Activated T-helper 1 cell treated with Interleukin-2 at 50 U/mL for 16 hours (primary cell): Measurements from ENCODE around the gene SINHCAF.

ENCODE experiments used
- DNase-seq: peaks from one replicate; pipeline ENCODE4 v3.0.0-alpha.2; 2020; ENCODE audit warnings: low read depth

The SINHCAF gene

DNA sequence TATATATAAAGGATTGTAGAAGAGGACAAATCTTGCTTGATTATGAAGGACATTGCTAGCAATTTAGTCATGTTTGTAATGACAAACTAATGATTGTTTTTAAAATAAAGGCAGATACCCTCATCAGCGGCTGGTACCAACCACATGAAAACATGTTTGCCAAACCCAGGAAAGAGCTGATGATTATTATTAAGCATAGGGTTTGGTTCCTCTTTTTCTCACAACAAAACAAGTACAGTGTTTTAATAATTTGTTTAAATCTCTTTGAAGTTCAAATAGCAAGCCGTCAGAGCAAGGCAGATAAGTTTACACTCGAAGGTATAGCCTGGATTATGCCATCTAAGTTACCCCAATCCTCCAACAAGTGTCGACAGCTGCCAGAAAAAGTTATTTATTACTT, 5.3 kb upstream of the SINHCAF start:
- no peak for DNase-seq

DNA sequence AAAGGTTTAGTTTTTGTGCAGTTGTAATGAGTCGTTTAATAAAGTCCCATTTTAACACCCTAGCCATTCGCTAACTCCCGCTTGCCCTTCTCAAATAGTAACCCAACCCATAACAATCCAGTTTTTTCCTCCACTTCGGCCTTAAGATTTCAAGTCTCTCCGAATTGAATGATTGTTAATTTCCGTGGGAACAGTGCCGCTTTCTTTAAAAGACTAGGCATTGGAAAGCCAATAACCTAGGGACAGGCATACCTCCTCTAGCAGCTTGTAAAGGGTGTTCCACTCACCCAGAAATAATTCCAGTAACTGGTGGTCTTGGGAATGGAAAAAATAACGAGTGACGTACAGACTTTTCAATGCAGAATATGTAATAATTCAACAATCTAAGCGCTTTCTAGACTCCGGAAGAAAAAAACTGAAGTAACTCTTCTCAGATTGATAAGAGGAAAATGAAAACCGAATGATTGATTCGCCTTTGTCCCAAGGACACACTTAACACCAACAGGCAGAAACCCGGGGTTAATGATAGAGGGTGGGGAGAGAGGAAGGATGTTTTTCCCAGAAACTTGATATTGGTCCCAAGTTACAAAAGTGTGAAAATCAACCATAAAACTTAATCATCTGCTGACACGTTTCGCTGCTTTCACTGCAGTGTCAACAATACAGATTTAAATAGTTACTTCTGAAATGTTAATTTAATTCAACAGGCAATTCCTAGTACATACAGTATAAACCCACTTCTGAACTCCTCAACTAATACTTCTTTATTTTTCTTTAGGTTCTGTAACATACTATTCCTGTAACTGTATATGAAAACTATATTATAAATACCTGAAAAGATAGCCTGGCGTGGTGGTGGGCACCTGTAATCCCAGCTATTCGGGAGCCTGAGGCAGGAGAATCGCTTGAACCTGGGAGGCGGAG, 1.0 kb upstream of the SINHCAF start:
- DNase-seq: no peak

DNA sequence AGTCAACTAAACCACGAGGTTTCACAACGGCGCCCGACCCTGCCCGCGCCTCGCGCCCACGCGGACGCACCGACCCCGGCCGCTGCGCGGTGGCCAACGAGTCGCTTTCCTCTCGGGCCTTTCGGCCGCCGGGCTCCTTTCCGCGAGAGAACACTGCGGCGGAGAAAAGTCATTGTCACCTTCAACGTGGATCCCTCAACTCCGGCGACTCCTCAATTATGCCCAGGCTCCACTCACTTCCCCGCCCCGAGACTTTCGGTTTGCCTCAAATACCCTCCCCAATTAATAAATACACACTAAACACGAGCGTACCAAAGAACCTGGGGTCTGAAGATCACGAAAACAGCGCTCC, 450 bp downstream of the SINHCAF start:
- peak; percentile 1 for DNase-seq

DNA sequence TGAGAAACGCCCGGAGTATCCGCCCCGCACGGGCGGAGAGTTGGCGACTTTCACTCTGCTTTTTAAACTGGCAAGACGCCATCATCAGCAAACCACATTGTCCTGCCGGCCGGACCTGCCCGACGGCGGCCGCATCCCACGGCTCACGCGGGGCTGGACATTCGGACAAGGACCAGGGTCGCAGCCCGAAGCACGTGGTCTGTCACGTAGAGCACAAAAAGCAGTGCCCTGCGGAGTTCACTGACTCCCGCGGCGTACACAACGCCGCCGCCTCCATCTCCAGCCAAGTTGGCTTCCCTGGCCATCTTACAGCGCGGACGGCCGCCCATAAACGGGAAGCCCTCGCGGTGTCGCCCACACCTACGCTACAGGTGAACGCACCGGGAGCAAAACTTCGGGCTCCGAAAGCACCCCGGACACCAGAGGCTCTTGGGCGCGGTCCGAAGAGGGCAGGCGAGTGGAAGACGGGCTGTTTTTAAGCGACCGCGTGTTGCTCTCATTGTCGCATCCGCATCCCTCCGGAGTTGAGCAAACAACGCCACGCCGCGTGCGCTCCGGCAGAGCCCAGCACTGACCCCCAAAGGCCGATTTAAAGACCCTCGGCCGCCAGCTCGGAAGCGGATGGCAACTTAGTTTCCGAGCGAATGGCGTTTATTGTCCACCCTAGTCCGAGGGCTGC, 966 bp downstream of the SINHCAF start:
- DNase-seq: peak; percentile 13

DNA sequence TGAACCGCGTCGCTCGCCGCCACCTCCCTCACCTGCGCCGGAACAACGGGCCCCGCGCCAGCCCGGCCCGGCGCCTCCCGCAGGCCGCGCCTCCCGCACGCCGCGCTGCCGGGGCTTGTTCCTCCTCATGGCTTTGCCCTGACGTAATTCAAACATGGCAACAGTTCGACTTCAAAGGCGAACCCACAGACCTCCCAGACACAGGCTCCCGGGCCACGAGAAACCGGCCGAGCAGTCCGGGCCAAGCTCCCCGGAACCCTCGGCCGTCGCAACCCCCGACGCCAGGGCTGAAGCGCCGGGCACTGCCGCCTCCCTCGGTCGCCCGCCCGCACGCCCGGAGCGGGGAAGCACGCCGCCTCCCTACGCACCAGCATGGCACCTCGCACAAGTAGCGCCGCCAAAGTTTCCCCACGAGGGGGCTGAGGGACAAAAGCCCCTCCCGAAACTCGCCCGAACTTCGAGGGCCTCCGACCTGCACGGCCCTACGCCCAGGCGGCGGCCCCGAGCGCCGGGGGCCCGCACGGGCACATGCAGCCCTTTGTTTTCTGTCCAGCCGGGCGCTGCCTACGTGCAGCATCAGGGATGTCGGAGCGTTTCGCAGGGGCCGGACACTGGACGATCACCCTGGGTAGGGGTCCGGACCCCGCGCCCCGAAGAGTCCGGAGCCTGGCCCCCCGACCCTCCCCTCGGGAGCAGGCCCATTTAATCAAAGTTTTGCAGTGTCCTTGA, 1.7 kb downstream of the SINHCAF start:
- peak; percentile 71 for DNase-seq

DNA sequence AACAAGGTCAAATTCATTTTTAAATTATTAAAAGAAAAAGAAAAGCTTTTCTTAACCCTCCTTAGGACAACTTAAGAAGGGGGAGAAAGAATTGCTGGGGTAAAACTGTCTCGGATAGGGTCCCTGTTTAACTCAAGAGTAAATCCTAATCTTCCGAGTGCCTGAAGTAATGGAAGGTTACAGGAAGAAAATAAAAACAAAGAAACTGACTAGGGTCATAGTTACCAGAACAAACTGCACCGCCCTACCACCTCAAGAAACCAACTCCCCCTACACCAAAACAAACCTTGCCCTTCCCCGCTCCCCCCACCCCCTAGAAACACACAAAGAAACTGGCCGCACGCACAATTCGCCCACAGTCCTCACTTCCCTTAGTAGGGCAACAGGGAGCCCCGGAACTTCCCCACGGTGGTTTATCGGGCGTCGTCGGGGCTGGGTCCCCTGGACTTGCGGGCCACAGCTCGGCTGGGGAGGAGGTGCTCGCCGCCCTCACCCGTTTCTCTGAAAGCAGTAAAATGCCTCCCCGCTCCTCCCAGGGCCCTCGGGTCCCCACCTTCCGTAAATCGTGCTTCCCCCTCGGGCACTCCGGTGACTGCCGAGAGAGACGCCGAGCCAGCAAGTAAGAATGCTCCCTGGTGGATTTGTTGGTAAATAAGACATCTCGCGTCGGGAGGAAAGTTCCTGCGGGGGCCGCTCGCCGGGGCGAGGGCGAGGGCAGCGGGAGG, 2.4 kb downstream of the SINHCAF start:
- peak; percentile 31 for DNase-seq

DNA sequence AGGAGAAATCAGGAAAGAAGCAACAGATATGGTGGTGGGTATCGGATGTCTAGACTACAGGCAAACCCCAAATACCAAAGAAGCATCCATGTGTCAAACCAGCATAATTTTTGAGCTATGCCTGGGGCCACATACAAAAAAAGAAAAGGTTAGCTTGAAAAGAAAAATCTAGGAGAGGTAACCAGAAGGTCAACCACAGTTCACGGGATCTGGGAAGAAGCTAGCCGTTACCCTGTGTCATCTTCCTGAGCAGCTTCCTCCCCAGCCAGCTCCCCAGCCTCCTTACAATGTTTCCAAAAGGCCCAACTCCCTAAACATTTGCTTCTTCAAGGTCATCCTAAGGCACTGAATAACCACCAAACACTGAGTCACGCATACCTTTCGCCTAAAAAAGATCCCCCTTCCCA, 3.1 kb downstream of the SINHCAF start:
- no peak for DNase-seq

DNA sequence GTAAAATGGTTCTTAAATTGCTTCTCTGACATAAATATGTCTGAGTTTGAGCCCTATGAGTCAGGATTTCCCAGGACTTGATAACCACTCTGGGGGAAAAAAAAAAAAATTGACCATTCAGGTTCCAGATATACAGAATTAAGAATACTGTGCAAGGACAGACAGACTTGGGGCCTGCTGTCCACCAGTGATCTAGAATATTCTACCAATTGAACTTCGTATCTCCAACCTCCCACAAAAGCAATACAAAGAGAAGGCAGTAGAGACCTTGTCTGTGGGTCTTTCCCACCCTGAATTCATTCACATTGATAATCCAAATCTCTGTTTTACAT, 4.1 kb downstream of the SINHCAF start:
- DNase-seq: no peak

DNA sequence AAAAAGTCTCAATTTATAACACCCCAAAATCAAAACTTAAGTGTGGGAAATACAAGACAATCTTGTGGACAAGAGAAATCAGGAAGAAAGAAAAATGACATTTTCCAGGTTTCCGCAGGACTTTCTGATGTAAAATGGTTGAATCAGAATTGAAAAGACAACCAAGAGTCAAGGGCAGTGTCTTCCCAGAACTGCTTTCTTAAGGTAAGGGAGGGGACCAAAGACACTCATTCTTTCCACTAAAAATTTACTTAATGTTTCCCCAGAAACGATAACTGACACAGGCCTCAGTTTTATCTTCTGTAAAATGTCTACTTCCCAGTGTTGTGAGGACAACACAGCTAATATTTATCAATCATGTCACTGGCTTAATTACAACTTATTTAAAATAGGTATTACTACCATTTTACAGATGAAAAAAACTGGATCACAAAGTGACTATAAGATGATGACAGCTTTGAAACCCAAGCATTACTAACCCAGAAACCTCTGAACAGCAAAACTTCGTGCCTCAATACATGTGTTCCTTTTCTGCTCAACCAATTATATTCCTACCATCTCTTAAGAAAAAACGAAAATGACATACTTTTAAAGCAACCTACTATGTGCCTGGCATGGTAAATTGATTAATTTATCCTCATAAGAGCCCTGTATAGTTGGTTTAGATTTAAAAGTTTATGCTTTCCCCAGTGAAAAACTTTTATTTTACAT, 4.6 kb downstream of the SINHCAF start:
- DNase-seq: no peak

DNA sequence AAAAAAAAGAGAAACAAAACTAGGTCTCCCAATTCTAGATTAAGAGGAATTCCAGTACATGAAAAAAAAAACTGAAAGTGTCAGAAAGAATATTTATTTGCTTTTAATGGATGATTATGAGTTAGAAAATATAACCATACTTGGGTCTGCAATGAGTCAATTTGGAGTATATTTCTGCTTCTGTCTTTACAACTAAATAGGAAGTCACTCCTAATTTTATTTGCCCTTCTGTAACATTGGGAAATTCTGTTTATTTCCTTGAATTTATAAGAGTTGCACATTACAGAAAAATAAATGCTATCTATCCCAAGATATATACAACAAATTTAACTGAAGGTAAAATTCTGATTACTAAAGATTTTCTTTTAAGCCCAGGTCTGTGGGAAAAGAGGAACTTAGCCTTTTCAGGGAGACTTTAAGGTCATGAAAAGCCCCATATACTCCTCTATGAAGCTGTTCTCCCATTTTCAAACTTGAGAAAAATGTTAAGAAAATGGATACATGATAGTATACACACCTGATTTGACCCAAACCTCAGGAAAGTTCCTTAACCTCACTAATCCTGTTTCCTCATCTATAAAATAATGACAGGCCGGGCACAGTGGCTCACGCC, 7.2 kb downstream of the SINHCAF start:
- no peak for DNase-seq

DNA sequence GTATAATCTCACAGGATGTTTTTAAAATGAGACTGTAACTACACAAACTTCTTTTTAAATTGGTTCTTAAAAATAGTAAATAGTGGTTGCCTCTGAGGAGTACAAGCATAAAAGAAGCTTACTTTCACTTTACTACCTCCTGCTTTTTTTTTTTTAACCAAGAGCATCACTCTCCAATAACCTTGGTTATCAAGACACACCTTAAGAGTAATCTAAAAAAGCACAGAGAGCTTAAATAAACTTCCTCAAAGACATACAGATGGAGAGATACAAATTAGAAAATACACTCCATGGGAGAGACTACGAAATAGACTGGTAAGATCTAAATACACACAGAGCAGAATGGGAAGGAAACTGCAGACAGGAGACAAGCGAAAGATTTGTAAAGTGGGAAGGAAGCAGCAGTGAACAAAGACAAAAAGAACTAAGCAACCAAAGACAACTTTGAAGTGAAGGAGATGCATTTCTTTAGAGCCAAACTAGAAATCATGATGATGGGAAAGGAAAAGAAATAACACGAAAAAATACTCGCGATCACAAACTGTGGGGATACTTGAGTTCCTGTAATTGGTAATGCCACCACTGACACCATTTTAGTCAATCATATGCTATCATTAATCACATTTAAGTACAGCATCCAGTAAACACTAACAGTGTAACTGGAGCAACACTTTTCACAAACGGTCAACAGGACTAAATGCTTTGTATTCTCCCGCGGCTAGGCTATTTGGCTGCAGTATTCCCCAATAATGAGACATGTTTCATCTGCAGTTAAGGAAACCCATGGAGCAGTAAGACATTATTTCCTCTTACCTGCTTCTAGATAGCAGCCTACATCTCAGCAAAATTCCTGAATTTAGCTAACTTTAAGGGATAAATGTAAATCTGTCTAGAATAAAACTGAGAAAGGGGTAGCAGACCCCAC, 8.2 kb downstream of the SINHCAF start:
- no peak for DNase-seq

DNA sequence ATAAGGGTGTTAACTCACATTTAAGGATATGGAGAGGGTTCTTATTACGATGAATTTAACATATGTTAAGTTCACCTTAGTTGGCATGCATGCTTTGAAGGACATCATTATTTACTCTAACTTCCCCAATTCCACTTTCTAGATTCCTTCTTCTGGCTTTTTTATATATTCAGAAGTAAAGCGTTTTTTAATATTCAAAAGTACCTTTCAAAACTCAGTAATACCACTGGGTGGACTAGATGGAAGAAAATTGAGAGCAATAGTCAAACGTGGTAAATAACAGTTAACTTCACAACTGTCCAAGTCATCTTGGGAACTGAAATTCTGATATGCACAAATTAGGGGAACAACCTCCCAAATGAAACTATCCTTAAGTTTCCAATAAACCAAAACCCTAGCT, 9.1 kb downstream of the SINHCAF start:
- no peak for DNase-seq

DNA sequence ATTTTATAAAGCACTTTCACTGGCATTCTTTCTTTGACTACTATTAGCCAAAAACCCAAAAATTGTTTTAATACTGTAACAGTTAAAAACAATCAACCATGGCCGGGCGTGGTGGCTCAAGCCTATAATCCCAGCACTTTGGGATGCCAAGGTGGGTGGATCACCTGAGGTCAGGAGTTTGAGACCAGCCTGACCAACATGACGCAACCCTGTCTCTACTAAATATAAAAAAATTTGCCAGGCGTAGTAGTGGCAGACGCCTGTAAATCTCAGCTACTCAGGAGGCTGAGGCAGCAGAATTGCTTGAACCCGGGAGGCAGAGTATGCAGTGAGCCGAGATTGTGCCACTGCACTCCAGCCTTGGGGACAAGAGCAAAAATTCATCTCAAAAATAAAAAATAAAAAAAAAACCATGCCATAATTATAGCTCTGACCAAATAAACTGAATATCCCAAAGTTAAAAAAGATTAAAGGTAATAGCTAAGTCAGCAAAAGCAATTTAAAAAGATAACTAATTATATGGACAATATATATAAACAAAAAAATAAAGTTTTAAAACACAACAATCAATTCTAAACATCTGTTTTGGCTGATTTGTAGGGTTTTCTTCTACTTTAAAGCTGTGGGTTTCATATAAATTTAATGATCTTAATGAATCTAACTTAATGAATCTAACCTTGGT, 10.0 kb downstream of the SINHCAF start:
- no peak for DNase-seq

DNA sequence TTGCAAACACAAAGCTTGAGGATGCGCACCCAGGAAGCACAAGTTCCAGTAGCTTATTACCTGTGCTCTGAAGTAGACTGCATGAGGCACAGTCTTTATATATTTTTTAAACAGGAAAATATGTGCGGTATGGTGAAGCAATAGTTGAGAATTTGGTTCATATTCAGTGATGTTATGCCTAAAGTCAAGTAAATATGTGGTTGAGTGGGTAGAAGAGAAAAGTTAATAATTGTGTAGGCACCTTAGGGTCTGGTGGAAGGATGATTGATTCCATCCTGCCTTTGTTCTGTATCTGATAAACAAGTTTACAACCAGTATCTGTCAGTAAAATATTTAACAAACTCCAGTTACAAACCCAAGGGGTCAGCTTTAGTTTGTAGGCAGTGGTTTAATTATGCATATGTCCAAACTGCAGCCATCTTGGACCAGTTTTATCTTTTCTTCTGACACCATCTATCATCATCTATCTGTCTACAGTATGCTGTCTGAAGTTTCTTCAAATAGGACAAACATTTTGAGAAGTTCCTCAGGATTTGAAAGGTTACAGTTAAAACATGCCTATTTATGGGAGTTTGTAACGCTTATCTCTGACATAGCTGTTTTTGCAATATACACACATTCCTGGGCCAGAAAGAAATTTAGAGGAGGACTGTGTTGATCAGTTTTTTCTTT, 10.8 kb downstream of the SINHCAF start:
- DNase-seq: no peak

DNA sequence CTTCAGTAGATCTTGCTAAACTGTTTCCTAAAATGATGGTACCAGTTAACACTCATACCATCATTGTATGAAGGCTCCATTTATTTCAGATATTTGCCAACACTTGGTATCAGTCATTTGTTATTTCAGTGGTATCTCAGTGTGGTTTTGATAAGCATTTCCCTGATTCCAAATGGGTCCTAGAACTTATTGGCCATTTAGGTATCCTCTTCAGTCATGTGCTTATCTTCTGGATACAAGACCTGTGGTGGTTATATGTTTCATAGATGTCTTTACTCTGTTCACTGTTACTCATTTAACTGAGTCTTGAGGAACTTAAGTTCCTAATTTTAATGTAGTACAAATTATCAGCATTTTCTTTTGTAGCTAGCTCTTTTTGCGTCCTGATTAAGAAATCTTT, 13.5 kb downstream of the SINHCAF start:
- DNase-seq: no peak

DNA sequence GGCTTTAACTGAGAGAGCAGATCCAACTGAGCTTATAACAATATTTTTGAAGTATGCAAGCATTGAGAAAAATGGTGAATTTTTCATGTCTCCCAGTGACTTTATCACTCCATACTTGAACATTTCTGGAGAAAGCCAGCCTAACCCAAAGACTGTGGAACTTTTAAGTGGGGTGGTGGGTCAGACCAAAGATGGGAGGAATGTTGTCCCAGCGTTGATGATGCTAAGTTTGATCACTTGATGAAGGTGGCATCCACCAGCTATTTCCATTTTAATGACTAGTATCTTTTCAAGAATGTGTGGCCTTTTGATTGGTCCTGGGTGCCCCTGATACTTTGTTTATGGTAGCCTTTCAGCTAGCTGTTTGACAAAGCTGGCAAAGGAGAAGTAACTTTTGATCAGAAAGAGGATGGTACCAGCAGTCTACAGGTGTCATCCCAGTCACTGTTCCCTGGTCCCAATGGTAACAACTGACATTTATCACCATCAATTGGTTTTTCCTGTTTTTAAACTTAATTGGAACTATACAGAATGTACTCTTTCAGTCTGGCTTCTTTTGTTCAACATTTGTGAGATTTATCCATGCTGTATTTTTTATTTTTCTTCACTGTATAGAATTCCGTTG, 14.2 kb downstream of the SINHCAF start:
- DNase-seq: no peak

DNA sequence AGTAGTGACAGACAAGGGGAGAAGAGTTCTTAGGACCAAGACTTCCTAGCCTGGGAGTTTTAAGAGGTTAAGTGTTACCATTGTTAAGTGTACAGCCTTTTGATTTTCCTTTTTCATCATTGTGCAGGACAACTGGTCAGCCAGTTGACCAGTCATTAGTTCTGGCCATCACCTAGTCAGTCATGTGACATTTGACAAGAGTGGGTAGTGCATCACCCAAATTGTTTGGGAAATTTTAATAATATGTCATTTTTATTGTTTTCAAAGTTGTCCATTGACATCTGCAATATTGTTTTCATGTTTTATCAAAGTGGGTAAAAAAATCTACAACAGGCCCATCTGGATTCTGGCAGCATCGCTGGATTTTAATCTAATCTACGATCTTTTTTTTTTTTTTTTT, 15.5 kb downstream of the SINHCAF start:
- no peak for DNase-seq

DNA sequence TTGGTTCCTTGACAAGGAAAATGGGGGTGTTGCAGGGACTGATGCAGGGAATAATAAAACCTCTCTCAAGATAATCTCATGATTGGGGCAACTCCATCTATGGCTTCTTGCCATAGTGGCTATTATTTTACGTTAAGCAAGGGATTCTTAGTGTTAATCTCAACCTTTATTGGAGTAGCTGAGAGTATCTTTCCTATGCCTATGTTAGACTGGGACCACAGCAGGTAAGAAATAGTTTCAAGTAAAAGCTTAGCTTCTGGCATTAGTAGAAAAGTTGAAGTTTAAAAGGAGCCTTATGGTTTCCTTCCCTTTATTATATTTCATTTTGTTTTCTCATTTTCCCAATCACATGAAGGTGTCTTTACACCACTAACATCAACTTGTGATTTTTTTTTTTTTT, 16.7 kb downstream of the SINHCAF start:
- no peak for DNase-seq

DNA sequence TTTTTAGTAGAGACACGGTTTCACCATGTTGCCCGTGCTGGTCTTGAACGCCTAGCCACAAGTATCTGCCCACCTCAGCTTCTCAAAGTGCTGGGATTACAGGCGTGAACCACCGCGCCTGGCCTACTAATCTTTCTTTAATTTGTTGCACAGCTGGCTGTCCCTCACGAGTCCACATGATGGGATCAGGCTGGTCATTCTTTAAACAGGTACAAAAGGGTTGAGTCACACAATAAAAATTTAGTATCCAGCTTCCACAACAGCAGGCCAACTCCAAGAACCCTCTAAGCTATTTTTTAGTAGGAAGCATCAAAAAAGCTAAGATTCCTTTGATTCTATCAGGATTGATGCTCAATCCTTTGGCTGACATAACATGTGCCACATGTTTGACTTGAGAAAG, 17.8 kb downstream of the SINHCAF start:
- no peak for DNase-seq
